HAP-1 (cell line): ENCODE data around the gene SRRM1.
"Not testable (repeated sequence)": the region's sequence is repeated elsewhere in the genome, so short reads cannot be mapped to it uniquely, and the experiment has no call there.

Experiments
- DNase-seq, 2 experiments: peaks; one replicate each; pipeline ENCODE4 v3.0.0-alpha.2; 2016 to 2020; ENCODE audit warnings: low spot score in 2 of 2
- H3K27me3 ChIP-seq: fragments of 250-450 bp; sonication (Bioruptor Pico); 2 replicates; pipeline ENCODE4 v1.5.1; 2020; ENCODE audit warnings: low read depth, mild to moderate bottlenecking, moderate library complexity
- H3K36me3 ChIP-seq: fragments of 250-450 bp; sonication (Bioruptor Pico); replicated peaks from 2 replicates; pipeline ENCODE4 v1.5.1; 2020; ENCODE audit warnings: mild to moderate bottlenecking
- H3K4me1 ChIP-seq: fragments of 250-450 bp; sonication (Bioruptor Pico); 2 replicates; pipeline ENCODE4 v1.5.1; 2020; ENCODE audit warnings: mild to moderate bottlenecking
- H3K4me3 ChIP-seq: fragments of 250-450 bp; sonication (Bioruptor Pico); 2 replicates; pipeline ENCODE4 v1.5.1; 2020; ENCODE audit warnings: mild to moderate bottlenecking, moderate library complexity
- H3K9me3 ChIP-seq: fragments of 250-450 bp; sonication (Bioruptor Pico); 2 replicates; pipeline ENCODE4 v1.5.1; 2020; ENCODE audit warnings: mild to moderate bottlenecking, moderate library complexity
- in situ Hi-C: fragments of 300-500 bp; cut with MboI; formaldehyde crosslinking; loops from 3 replicates; pipeline ENCODE4 v1.14.3; 2020; ENCODE audit warnings: low sequenced_read_pairs, inconsistent platforms, mixed read lengths

SRRM1 gene

GRCh38 chr1:24705260-24706073 is 62.4 kb downstream of the SRRM1 start:
- DNase-seq: peak; percentile 87 to 95
- H3K36me3 ChIP-seq: no peaks in the 10 kb centered on the region
- H3K27me3 ChIP-seq: no peaks in the 10 kb centered on the region
- peaks cover 13% of the 10 kb centered on the region for H3K4me1 ChIP-seq
- H3K9me3 ChIP-seq: no peaks in the 10 kb centered on the region
- H3K4me3 ChIP-seq: no peak overlapping the region
- in situ Hi-C loops: no loop called here

- in situ Hi-C loops, H3K9me3 ChIP-seq, H3K4me3 ChIP-seq, H3K36me3 ChIP-seq, H3K27me3 ChIP-seq, DNase-seq: not testable (repeated sequence)
- H3K4me1 ChIP-seq: peaks cover 13% of the 10 kb centered on the region
Measured at GRCh38 chr1:24706074-24706389, 62.9 kb downstream of the SRRM1 start.

GRCh38 chr1:24707687-24708086 is 64.6 kb downstream of the SRRM1 start:
- in situ Hi-C loops: no loop called here
- peaks cover 13% of the 10 kb centered on the region for H3K4me1 ChIP-seq
- DNase-seq: no peak

GRCh38 chr1:24708938-24709337 is 65.8 kb downstream of the SRRM1 start:
- no peaks in the 10 kb centered on the region for H3K27me3 ChIP-seq
- no peak for DNase-seq
- H3K4me3 ChIP-seq: no peak overlapping the region
- H3K36me3 ChIP-seq: no peaks in the 10 kb centered on the region
- H3K9me3 ChIP-seq: no peaks in the 10 kb centered on the region
- peaks cover 13% of the 10 kb centered on the region for H3K4me1 ChIP-seq
- in situ Hi-C loops: no loop called here

More at GRCh38 chr1:24707687-24708086, 64.6 kb downstream of the SRRM1 start:
- H3K9me3 ChIP-seq: no peaks in the 10 kb centered on the region
- H3K27me3 ChIP-seq: no peaks in the 10 kb centered on the region
- no peaks in the 10 kb centered on the region for H3K36me3 ChIP-seq
- H3K4me3 ChIP-seq: no peak overlapping the region

GRCh38 chr1:24709791-24710441 is 66.8 kb downstream of the SRRM1 start:
- no peak for DNase-seq
- Histone ChIP-seq H3K27me3 (no peaks in the 10 kb centered on the region), H3K4me1 (peaks cover 7% of the 10 kb centered on the region), H3K9me3 (no peaks in the 10 kb centered on the region), H3K36me3 (no peaks in the 10 kb centered on the region), H3K4me3 (no peak overlapping the region)
- in situ Hi-C loops: no loop called here

GRCh38 chr1:24711329-24711728 is 68.2 kb downstream of the SRRM1 start:
- in situ Hi-C loops: no loop called here
- no peak for DNase-seq
- Histone ChIP-seq H3K9me3 (no peaks in the 10 kb centered on the region), H3K27me3 (no peaks in the 10 kb centered on the region), H3K4me3 (no peak overlapping the region), H3K4me1 (no peaks in the 10 kb centered on the region), H3K36me3 (no peaks in the 10 kb centered on the region)

GRCh38 chr1:24713176-24713575 is 70.1 kb downstream of the SRRM1 start:
- Histone ChIP-seq H3K4me3 (no peak overlapping the region), H3K27me3 (no peaks in the 10 kb centered on the region), H3K9me3 (no peaks in the 10 kb centered on the region), H3K36me3 (no peaks in the 10 kb centered on the region), H3K4me1 (no peaks in the 10 kb centered on the region)
- in situ Hi-C loops: no loop called here
- no peak for DNase-seq

GRCh38 chr1:24713736-24714135 is 70.6 kb downstream of the SRRM1 start:
- Histone ChIP-seq H3K4me1 (no peaks in the 10 kb centered on the region), H3K36me3 (no peaks in the 10 kb centered on the region), H3K4me3 (no peak overlapping the region), H3K27me3 (no peaks in the 10 kb centered on the region), H3K9me3 (no peaks in the 10 kb centered on the region)
- no peak for DNase-seq
- in situ Hi-C loops: no loop called here

GRCh38 chr1:24714859-24715520 is 71.9 kb downstream of the SRRM1 start:
- no peaks in the 10 kb centered on the region for H3K36me3 ChIP-seq
- no peak overlapping the region for H3K4me3 ChIP-seq
- H3K27me3 ChIP-seq: no peaks in the 10 kb centered on the region
- no peaks in the 10 kb centered on the region for H3K4me1 ChIP-seq
- in situ Hi-C loops: no loop called here
- DNase-seq: no peak
- no peaks in the 10 kb centered on the region for H3K9me3 ChIP-seq

- in situ Hi-C loops: no loop called here
- no peak overlapping the region for H3K4me3 ChIP-seq
- no peaks in the 10 kb centered on the region for H3K27me3 ChIP-seq
- DNase-seq: no peak
- no peaks in the 10 kb centered on the region for H3K9me3 ChIP-seq
- H3K4me1 ChIP-seq: no peaks in the 10 kb centered on the region
- no peaks in the 10 kb centered on the region for H3K36me3 ChIP-seq
Measured at GRCh38 chr1:24715658-24716057, 72.6 kb downstream of the SRRM1 start.

- Histone ChIP-seq H3K27me3 (no peaks in the 10 kb centered on the region), H3K36me3 (no peaks in the 10 kb centered on the region), H3K4me3 (no peak overlapping the region), H3K9me3 (no peaks in the 10 kb centered on the region), H3K4me1 (no peaks in the 10 kb centered on the region)
- in situ Hi-C loops: no loop called here
- no peak for DNase-seq
Measured at GRCh38 chr1:24717887-24718650, 75.0 kb downstream of the SRRM1 start.

GRCh38 chr1:24720152-24720551 is 77.0 kb downstream of the SRRM1 start:
- Histone ChIP-seq H3K9me3 (no peaks in the 10 kb centered on the region), H3K4me1 (no peaks in the 10 kb centered on the region), H3K27me3 (no peaks in the 10 kb centered on the region), H3K4me3 (no peak overlapping the region), H3K36me3 (no peaks in the 10 kb centered on the region)
- in situ Hi-C loops: no loop called here
- no peak for DNase-seq

GRCh38 chr1:24721533-24721932 is 78.4 kb downstream of the SRRM1 start:
- Histone ChIP-seq H3K36me3 (no peaks in the 10 kb centered on the region), H3K9me3 (no peaks in the 10 kb centered on the region), H3K27me3 (no peaks in the 10 kb centered on the region), H3K4me1 (no peaks in the 10 kb centered on the region), H3K4me3 (no peak overlapping the region)
- no peak for DNase-seq
- in situ Hi-C loops: no loop called here
